GM21423 (cell line): ENCODE results near the gene DRGX.

Experiments
- ATAC-seq: cut with Tn5 transposase; IDR thresholded peaks from one replicate; pipeline ENCODE4 v1.9.1; 2021; ENCODE audit warnings: mild to moderate bottlenecking, moderate library complexity; ENCODE audit not compliant: unreplicated experiment

Gene DRGX

DNA sequence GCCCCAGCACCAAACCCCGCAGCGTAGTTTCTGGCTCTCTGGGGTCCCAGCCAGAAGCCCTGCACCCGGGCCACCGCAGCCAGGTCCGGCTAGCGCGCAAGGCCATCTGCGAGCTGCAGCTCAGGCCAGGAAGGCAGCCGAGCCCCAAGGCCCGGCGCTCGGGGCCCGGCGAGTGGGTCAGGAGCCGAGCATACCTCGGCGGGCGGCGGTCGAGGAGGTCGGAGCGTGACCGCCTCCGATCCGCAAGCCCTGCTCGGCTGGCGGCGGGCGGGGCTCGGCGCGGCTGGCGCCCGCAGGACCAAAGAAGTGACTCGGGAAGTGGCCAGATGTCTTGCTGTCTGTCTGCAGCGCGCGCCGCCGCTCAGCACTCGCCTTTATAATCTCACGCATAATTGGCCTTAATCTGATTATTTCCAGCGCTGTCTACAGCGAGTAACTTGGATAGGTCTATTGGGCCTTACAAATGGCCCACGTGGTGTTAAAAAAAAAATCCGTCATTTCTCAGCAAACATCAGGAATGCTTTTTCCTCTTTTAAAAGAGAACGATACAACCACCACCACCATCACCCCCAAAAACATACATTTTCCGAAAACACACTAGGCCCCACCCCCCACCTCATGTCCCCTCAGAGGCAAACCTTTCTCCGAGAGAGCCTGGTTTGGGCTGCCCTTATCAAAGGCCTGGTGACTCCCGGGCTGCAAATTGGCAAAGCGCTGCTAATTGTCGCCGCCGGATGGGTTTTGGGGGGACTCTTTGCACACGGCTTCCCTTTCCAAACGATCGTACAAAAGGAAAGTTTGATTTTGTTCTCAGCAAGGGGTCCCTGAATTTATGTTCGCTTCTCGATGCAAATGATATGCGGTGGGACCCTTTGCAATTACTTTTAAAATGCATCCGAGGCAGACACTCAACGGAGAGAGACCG is at the start of gene DRGX:
Gene DRGX, minus strand, starts transcription at position 349 of the 925 bp plus-strand sequence. CDS start 649 bp downstream, outside the sequence.
- no peak for ATAC-seq

DNA sequence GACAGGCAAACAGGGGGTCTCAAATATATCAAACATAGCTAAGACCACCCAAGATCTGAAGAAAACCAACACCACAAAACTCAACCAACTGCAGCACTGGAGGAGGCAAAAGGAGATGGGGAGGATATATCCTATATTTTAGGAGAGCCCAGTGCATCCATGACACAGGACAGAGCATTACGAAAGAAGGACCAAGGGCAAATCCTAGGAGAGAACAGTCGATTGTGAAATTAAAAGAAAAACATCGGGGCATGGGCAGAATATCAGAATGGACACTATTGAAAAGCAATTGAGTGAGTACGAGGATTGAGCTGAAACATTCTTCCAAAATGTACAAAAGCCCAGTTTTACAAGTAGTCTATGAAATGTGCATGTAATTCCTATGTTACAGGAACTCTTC is 48.5 kb upstream of the DRGX start:
- no peak for ATAC-seq

DNA sequence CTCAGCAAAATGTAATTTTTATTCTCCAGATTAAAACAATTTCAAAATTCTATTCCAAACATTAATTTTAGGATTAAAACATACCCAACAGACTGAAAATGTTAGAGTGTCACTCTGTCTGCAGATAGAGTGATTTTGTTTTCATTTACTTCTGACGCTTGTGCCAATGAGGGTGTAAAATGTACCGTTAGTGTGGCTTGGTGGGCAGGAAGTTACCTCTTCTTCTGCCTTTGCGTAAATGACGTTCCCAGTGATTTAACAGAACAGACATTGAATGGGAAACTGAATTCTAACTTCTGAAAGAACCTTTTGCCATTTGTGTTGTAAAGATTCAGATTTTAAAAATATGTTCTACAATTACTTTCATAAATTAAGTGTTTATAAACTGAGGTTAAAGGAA is 47.0 kb upstream of the DRGX start:
- ATAC-seq, result no peak

DNA sequence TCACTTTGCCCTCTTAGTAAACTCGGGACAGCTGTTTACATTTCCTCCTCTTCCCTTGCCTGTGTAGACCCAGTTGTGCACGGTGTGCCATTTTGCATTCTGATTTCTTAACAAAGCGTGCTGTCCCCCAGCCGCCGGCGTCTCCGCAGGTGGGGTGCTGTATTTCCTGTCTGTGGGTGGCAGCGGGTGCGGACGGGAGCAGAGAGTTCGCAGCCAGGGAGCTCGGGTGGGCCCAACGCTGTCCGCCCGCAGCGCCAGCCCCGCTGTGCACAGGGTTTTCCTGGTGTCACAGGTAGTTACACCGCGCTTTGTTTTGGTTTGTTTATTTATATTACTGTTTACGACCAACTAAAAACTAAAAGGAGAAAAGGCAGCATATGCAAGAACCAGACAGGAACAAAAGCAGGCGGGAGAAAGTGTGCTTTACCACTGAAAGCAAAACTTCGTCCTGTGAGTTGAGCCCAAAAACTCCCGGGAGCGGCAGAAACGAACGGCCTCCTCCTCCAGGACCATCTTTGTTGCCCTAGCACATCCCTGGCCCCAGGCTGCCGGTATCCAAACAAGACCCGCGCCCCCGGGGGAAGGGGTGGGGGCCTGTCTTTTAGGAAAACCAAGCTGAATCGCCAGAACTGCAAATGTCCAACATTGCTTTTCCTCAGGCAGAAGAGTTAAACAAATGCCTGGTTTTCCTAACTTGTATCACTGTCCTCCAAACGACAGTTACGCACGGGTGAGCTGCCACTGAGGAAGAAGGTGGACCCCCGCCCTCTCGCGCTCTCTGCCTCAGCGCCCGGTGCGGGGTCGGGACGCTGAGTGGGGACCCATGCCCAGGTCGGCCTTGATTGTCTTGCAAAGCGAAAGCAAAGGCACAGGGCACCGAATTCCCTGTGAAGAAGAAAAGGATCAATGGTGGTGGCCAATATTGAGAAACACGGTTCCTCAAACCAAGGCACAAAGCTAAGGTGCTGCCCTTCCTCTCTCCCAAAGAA is 45.9 kb upstream of the DRGX start:
- ATAC-seq, result no peak

DNA sequence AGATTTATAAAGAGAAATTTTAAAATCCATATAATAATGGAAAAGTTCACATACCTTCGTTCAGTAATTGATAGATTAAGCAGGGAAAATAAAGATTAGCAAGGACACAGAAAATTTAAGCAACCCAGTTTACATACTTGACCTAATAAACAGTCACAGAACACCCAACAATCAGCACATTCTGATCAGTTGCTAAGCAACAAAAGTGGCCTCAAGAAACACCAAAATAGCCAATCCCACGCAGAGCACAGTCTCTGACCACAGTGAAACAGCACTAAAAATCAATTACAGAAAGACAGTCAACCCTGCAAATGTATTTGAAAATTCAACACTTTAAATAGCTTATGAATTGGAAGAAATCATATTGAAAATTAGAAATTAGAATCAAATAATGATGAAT is 39.3 kb upstream of the DRGX start:
- ATAC-seq, result no peak

DNA sequence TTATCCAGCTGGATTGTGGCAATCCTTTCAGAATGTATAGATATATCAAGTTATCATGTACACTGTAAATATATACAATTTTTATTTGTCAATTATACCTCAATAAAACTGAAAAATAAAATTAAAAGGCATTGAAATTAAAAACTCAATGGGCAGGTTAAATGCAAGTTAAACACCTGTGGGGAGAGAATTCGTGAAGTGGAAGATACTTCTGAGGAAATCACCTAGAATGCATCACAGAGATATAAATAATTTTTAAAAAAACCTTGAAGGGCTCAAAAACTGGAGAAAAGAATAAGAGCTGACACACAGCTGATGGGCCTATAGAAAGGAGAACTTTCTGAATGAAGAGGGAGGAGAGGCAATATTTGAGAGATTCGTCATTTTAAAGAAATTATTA is 37.2 kb upstream of the DRGX start:
- ATAC-seq, result no peak

DNA sequence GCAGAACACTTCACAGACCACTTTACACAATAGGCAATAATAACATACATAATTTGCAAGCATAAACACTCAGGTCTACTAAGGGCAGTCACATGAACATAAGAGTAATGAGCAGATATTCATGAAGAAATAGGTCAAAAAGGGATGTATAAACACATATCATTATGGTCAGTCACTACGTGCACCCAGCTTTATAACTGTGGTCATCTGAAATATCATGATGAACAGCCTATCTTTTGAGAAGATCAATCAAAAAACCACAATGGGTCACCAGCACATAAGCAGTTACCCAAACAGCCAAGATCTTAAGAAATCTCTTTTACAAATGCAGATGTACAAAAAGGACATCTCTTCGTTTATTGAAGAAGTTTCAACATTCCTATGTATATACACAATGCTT is 35.5 kb upstream of the DRGX start:
- no peak for ATAC-seq

DNA sequence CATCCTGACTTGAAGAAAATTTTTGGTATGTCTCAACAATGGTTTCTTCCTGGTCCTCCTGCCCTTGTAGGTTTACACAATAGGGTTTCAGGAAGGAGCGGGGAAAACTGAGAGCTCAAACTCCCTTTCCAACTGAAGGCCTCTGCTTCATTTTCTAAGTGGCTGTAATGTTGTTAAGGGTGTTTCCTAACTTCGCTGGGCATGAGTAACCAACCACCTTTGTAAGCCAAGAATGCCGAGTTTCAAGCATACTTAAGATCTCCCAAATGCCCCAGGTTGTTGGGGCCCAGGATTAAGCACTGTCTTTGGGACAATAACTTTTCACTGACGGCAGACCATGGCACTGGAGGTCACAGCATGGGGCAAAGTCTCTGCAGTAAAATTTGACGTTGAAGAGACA is 33.6 kb upstream of the DRGX start:
- ATAC-seq, result no peak

DNA sequence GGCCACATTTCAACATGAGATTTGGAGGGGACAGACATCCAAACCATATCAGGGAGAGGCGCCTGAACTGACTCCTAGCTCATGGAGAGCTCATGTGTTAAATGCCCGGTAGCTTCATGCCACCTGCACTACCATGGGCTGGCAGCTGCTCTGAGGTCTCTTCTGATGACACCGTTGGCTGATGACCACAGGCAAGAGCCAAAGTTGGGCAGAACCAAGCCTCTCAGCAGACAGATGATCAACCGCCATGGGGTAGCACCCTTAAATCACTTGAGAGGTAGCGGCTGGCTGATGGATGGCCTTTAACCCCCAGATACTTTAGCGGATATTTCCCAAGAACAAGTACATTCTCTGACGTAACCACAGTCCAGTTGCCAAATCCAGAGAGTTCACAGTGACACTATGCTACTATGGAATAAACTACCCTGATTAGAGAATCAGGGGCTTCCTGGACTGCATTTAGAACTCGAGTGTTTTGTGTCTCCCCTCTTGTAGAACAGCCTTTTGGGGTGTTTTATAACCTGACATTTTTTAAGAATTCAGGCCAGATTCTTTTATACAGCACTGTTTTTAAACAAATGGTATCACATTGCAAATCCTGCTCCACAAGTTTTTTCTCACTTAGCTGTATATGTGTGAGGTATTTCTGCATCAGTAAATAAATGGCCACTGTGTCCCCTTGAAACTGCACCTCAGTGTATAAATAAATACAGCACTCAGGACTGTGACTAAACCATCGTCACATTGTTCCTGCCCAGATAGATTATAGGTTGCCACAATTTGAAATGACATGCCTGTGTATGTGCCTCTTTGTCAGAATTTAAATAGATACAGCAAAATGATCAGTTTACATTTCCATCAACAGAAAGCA is 30.8 kb upstream of the DRGX start:
- ATAC-seq, result no peak

DNA sequence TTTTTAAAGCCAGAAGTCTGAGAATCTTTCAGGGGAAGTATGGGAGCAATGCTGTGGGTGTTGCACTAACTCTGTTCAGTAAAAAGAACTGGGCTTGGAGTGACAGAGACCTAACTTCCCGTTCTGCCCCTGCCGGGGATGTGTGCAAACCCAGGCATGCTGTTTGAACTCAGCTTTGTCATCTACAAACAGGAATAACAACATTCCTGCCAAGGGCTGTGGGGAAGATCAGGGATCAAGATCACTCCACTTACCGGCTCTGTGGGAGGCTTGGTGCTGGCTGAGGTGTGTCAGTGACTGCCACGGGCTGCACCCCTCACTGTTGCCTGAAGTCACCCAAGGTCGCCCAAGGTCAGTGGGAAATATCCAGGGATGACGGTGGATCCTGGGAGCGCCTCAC is 23.1 kb upstream of the DRGX start:
- no peak for ATAC-seq

DNA sequence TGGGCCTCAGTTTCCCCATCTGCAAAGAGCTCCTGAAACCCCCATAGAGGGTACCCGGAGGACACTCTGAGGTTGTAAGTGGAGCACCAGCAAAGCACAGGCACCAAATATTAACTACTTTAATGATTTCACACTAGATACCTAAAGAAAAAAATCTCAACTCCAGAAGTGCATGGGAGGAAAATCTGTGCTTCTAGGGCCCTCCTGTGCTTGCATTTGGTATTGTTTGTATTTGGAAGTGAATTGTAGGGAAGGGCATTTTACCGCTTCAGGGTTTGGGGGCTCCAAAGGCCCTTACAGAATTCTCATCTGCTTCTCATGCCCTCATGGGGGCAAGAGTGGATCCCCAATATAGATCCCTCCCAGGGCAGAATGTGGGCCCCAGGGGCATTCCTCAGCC is 22.4 kb upstream of the DRGX start:
- ATAC-seq, result no peak

DNA sequence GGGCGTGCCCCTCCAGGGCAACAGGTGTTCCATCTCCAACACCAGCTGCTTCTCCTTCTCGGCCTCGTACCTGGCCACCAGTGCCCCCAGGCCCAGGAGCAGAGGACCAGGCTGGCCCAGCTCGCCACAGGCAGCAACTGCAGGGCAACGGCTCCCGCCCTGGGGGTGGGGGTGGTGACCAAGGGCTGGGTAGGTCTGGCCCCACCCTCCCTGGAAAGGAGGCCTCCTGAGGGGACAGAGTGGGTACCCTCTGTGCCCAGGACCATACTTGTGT is 22.1 kb upstream of the DRGX start:
- no peak for ATAC-seq

DNA sequence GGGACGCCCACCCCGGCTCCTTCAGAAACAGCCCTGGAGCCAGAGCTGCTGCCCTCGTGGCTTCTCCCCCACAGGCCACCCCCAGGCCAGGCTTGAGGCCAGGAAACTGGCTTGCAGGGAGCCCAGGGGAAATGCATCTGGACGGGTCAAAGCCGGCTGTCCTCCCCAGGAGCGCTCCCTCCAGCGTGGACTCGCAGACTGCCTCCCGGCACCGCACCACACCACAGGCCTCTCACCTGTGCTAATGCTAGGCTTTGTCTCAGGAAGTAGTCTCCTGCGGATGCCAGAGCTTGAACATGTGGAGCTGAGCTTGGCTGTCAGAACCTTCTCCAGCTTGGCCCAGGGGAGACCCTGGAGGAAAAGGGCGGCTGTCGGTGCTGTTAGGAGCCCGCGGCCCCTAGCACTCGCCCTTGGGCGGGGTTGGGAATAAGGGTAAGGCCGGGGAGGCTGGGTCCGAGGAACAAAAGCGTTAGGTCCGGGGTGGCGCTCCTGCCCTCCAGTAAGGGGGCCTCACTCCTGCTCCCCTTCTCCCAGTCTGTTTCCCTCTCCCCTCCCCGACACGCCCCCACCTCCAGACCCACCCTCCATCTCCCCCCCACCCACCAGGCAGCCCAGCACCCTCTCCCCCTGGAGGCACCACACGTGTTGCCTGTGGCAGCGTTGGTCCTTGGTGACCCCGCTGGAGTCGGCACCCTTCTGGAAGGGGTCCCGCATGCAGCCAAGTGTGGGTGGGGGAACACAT is 21.6 kb upstream of the DRGX start:
- ATAC-seq, result no peak

DNA sequence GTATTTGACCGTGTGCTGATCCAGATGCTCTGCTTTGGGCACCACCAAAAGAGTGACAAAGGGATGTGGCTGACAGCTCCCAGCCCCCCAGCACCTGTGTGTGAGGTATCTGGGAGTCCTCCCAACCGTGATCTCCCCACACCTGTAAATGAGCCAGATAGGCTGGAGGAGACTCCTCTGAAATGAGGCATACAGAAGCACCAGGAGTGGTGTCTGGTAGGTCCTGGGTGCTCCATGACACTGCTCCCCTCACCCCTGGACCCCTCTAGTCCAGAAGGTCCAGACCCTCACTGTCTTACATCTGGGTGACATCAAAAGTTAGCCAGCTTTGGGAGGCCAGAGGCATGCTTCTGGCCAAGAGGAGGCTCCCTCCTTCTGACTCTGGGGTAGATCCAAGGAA is 20.0 kb upstream of the DRGX start:
- ATAC-seq, result no peak

DNA sequence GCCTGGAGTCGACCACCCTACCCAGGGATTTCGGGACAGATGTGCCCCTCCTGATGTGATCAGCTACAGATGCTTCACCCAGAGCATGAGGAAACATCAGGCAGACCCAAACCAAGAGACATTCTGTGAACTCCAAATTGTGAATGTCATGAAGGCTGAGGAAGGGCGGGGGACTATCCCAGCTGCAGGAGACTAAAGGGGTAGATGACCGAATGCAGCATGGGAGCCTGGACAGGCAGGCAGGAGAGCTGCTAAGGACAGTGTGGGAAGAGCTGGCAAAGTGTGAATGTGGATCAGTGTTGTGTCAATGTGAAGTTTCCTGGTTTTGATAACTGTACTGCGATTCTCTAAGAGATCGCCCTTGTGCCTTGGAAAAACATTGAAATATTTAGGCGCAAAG is 19.2 kb upstream of the DRGX start:
- no peak for ATAC-seq

DNA sequence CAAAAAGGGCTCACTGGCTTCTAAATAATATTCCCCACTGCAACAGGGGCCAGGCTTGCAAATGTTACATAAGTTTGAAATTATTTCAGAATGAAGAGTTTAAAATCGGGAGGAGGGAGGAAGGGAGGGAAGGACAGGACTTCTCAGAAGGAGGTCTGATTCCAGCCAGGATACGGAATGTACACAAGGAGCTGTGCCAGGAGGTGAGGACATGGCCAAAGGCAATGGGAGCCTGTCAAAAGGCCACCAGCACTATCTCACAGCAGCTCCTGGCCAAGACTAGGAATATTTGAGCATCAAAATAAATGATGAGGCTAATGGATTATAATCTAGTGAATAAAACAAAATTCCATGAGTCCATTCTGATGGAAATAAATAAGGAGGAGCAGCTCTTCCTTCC is 18.6 kb upstream of the DRGX start:
- no peak for ATAC-seq

DNA sequence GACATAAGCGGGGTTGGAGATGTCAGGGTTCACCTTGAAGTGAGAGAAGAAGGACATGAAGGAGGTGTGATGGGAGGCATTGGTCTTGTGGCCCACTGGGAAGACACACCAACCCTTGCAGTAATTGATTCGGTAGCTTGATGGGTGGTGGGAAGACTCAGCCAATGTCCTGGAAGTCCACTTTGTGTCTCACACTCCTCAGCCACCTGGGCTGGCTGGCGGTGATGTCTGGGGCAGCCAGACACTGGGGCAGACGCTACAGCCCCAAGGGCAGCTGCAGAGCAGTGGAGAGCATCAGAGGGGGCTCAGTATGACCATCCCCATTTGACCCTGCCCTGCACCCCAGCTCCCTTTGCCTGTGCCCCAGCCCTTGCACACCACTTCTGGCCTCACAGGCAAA is 16.7 kb upstream of the DRGX start:
- no peak for ATAC-seq

DNA sequence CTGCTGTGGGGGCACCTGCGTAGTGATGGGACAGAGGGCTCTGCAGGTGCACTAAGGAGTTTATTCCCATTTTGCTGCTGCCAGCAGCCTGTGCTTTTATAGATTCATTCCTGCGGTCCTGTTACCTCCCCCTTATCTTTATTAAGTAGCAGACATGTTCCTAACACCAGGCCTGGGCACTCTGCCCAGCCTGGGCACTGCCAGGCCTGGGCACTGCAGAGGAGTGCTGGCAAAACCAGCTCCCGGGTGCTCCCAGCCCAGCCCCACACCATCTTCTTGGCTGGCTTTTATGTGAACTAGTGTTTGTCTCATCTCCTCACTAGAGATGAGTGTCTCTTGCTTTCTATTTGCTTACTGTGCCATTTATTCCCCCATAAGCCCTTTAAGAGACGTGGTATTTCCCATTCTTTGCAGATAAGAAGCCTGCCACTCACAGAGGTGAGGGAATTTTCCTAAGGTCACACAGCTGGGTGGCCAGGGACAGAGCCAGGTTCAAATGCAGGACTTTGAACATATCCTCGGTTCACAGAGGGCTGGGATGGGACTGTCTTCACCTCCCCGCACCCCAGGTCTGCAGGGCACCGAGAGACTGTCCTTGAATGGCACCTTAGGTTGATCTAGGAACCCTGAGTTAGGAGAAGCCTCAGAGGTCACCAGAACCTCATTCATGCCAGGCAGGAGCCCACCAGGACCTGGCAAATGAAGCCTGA is 14.6 kb upstream of the DRGX start:
- ATAC-seq, result no peak

DNA sequence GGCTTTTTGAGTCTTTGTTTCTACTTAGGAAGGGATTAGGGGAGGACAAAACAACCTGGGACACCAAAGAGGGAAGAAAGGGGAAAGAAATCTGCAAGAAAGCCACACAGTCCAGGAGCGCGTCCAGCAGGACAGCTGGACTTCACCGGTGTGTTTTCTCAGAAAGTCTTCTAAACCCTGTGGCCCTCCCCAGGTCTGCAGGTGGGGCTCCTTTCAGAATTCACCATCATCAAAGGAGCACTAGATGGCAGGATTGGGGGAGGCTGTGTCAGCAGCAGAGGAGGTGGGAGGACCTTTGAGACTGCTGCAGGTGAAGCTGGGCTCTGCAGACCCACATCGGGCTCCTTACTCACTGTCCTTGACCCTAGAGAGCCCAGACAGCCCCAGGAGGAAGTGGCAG is 13.9 kb upstream of the DRGX start:
- ATAC-seq, result no peak
